ENCODE data around the gene STRN4.

DNA sequence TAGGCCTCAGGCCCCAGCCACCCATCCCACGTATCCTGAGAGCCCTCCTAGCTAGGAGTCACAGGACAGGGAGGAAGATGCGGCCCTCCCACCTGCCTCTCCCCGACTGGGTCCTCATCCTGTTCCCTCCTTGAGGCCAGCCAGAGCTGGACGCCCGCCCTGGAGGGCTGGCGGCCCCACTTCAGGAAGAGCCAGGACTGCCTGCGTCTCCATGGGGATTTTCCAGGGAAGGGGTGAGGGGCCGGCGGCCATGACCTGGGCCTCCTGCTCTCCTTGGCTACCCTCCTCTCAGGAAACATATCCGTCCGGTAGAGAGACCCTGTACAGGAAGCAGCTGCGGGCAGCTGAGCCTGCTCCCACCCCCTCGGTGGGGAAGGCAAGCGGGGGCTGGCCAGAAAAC lies 18.0 kb downstream of the STRN4 start:
- TF ChIP-seq, protein P1, sequence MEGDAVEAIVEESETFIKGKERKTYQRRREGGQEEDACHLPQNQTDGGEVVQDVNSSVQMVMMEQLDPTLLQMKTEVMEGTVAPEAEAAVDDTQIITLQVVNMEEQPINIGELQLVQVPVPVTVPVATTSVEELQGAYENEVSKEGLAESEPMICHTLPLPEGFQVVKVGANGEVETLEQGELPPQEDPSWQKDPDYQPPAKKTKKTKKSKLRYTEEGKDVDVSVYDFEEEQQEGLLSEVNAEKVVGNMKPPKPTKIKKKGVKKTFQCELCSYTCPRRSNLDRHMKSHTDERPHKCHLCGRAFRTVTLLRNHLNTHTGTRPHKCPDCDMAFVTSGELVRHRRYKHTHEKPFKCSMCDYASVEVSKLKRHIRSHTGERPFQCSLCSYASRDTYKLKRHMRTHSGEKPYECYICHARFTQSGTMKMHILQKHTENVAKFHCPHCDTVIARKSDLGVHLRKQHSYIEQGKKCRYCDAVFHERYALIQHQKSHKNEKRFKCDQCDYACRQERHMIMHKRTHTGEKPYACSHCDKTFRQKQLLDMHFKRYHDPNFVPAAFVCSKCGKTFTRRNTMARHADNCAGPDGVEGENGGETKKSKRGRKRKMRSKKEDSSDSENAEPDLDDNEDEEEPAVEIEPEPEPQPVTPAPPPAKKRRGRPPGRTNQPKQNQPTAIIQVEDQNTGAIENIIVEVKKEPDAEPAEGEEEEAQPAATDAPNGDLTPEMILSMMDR (IDR thresholded peaks at IDR 0.05) = no peak
- no peak for TF ChIP-seq POLR2A (IDR thresholded peaks at IDR 0.05)
